GM12864 (cell line): ENCODE measurements around the gene SPON1.

ENCODE experiments used
- DNase-seq: peaks from one replicate; pipeline ENCODE4 v3.0.0-alpha.2; 2011; ENCODE audit warnings: low read depth
- H3K4me3 ChIP-seq: 2 replicates; pipeline ENCODE4 v1.5.1; 2011; ENCODE audit warnings: mild to moderate bottlenecking, low read depth, low read length, control low read depth
- CTCF ChIP-seq: IDR thresholded peaks from 2 replicates; pipeline ENCODE4 v1.5.1; 2011; ENCODE audit warnings: low read depth, mild to moderate bottlenecking, moderate library complexity, low read length, control low read depth, inconsistent platforms; ENCODE audit errors: missing control alignments

SPON1 gene

GRCh38 chr11:14254533-14255237, 292.2 kb downstream of the SPON1 start:
- no peak for TF ChIP-seq CTCF
- no peak overlapping the region for H3K4me3 ChIP-seq
- DNase-seq = no peak

GRCh38 chr11:14255238-14255534, 292.7 kb downstream of the SPON1 start:
- no peak for DNase-seq
- no peak for TF ChIP-seq CTCF

GRCh38 chr11:14258221-14258935, 295.9 kb downstream of the SPON1 start:
- DNase-seq = no peak
- H3K4me3 ChIP-seq = no peak overlapping the region
- no peak for TF ChIP-seq CTCF

More at GRCh38 chr11:14255238-14255534, 292.7 kb downstream of the SPON1 start:
- H3K4me3 ChIP-seq = no peak overlapping the region

- DNase-seq = no peak
- no peak overlapping the region for H3K4me3 ChIP-seq
- TF ChIP-seq CTCF = no peak
Measured at GRCh38 chr11:14259186-14259784, 296.8 kb downstream of the SPON1 start.

GRCh38 chr11:14259878-14260277, 297.4 kb downstream of the SPON1 start:
- no peak for DNase-seq
- H3K4me3 ChIP-seq = no peak overlapping the region
- TF ChIP-seq CTCF = no peak

GRCh38 chr11:14261066-14261465, 298.5 kb downstream of the SPON1 start:
- DNase-seq = no peak
- H3K4me3 ChIP-seq = no peak overlapping the region
- TF ChIP-seq CTCF = no peak
